GM21576 (cell line): ENCODE measurements around the gene PUM2.

Experiments
- ATAC-seq: cut with Tn5 transposase; IDR thresholded peaks from one replicate; pipeline ENCODE4 v1.9.1; 2021; ENCODE audit warnings: mild to moderate bottlenecking, moderate library complexity; ENCODE audit not compliant: unreplicated experiment

The PUM2 gene

GRCh38 chr2:20205915-20206524 lies 144.6 kb downstream of the PUM2 start:
- no peak for ATAC-seq

GRCh38 chr2:20205069-20205468 lies 145.6 kb downstream of the PUM2 start:
- ATAC-seq = no peak

- ATAC-seq = no peak
Measured at GRCh38 chr2:20203521-20204225, 147.0 kb downstream of the PUM2 start.

- ATAC-seq = no peak
Measured at GRCh38 chr2:20203072-20203471, 147.6 kb downstream of the PUM2 start.

- ATAC-seq = no peak
Measured at GRCh38 chr2:20201671-20202070, 149.0 kb downstream of the PUM2 start.

- no peak for ATAC-seq
Measured at GRCh38 chr2:20200697-20201555, 149.7 kb downstream of the PUM2 start.

GRCh38 chr2:20199633-20200270 lies 150.9 kb downstream of the PUM2 start:
- ATAC-seq = no peak

- no peak for ATAC-seq
Measured at GRCh38 chr2:20198796-20199632, 151.6 kb downstream of the PUM2 start.
